Heart left ventricle (tissue), 16 donors: ENCODE measurements around the gene TEK. TPM values are rescaled to one million over a fixed set of nuclear protein-coding genes. Genes with fewer than 3 reads are reported as not detected.

Experiments
- ATAC-seq, 4 donors: fragments of 200-7000 bp; cut with Tn5 transposase; one replicate each; pipeline ENCODE4 v1.9.1; 2020 to 2022; ENCODE audit warnings: moderate library complexity in 4 of 4, mild to moderate bottlenecking in 3 of 4, moderate number of reproducible peaks in 1 of 4
- DNase-seq, 5 donors: peaks; one replicate each; pipeline ENCODE4 v3.0.0-alpha.2; 2020
- H3K27ac ChIP-seq, 12 donors: fragments of 200-600 bp; sonication (generic) in 4 of 12; one replicate each; pipeline versions ENCODE4 v1.5.0 to v1.8.0; 2016 to 2022; ENCODE audit warnings: mild to moderate bottlenecking in 2 of 12
- H3K27me3 ChIP-seq, 9 donors: fragments of 200-600 bp; sonication (generic) in 2 of 9; one replicate each; pipeline versions ENCODE4 v1.5.1 to v1.8.0; 2016 to 2022; ENCODE audit warnings: mild to moderate bottlenecking in 3 of 9
- H3K36me3 ChIP-seq, 9 donors: fragments of 200-600 bp; sonication (generic) in 2 of 9; one replicate each; pipeline versions ENCODE4 v1.5.0 to v1.8.0; 2018 to 2022; ENCODE audit warnings: mild to moderate bottlenecking in 2 of 9
- H3K4me1 ChIP-seq, 12 donors: fragments of 200-600 bp; sonication (generic) in 4 of 12; one replicate each; pipeline versions ENCODE4 v1.5.0 to v1.8.0; 2016 to 2022; ENCODE audit warnings: mild to moderate bottlenecking in 3 of 12
- H3K4me3 ChIP-seq, 12 donors: fragments of 200-600 bp; sonication (generic) in 4 of 12; one replicate each; pipeline versions ENCODE4 v1.5.0 to v1.8.0; 2017 to 2022; ENCODE audit warnings: mild to moderate bottlenecking in 9 of 12, moderate library complexity in 4 of 12
- H3K9me3 ChIP-seq, 12 donors: fragments of 200-600 bp; sonication (generic) in 4 of 12; one replicate each; pipeline versions ENCODE4 v1.5.0 to v1.8.0; 2016 to 2022; ENCODE audit warnings: mild to moderate bottlenecking in 1 of 12
- POLR2A ChIP-seq, 2 donors: fragments of 450-650 bp; IDR thresholded peaks; one replicate each; pipeline ENCODE4 v1.6.1; 2017; ENCODE audit warnings: antibody characterized with exemption in 2 of 2, mild to moderate bottlenecking in 2 of 2, moderate library complexity in 2 of 2
- WGBS, 4 donors: extraction: QIAGEN DNeasy Blood & Tissue Kit in 2 of 4; methylation state at CpG; one replicate each; pipeline versions ENCODE4 v1.1.5 to v1.1.7; 2013 to 2018; 5-methylcytosine and 5-hydroxymethylcytosine counted together
- intact Hi-C, 10 donors: fragments of 100-400 bp; cut with DNase I; formaldehyde crosslinking; loops; one replicate each; pipeline versions ENCODE4 v1.11.1 to v1.14.2; 2022
- polyA plus RNA-seq, 2 donors: library from polyadenylated mRNA; stranded (reverse); fragments of 200-250 nt; gene quantifications; one replicate each; pipeline ENCODE4 v1.2.3, GENCODE V29; 2013
- total RNA-seq, 9 donors: library from RNA; depleted of rRNA in 2 of 9; stranded (reverse); fragments of >200 nt in 2 of 9; fragmentation: NEBNext Ultra II Directional in 3 of 9; extraction: Animal tissue kit (Norgen Biotek cat#: 25700) in 3 of 9; gene quantifications; one replicate each; pipeline versions ENCODE4 v1.1.0 to v1.2.4, GENCODE V29; 2016 to 2023
- TF ChIP-seq, protein P1 (sequence below), 12 donors: fragments of 200-600 bp; sonication (generic) in 4 of 12; IDR thresholded peaks; one replicate each; pipeline versions ENCODE4 v1.5.0 to v1.8.0; 2018 to 2022; ENCODE audit warnings: antibody characterized with exemption in 12 of 12, mild to moderate bottlenecking in 5 of 12
- donor health status: ischemic (EF 13 %, LVEDD 7.1; RV severe dilation, severe dysfunction).
- donor health status: healthy with polysubstance abuse.
- donor health status: DM: no; HTN: yes; CAD: no.
- donor health status: DM: no; HTN: no; CAD: no.
- donor health status: ischemic (EF 25% LVEDD 6.9; RV normal size, moderate dysfunction).
- donor health status: ischemic (EF 25% LVEDD 5.7; RV mildly dilated, moderate dysfunction).
- donor health status: healthy.
- donor health status: DM: yes; HTN: yes; CAD: no.
- donor health status: ischemic (EF 35%, LVEDD 5.7; RV mildly dilated, moderate dysfunction).
- donor health status: nonischemic (EF 11% LVEDD 7.7; RV severe dilation, severe dysfunction).
- donor health status: DM: yes; HTN: yes; CAD: no.
- donor health status: PGD.
- donor health status: ischemic (EF 29% LVEDD 5.4; RV normal size, mild dysfunction).
- donor health status: nonischemic (EF 23%, LVEDD 6.1; RV moderate dilation, normal function).

TEK gene
- total and polyA plus RNA-seq, 11 donors = 6.4 to 36.5 (median 19.0) TPM

GRCh38 chr9:27149651-27150050 lies 40.6 kb downstream of the TEK start:
- H3K27ac ChIP-seq = no peak overlapping the region
- DNase-seq (no peak), ATAC-seq (no peak)
- no peaks in the 10 kb centered on the region for H3K36me3 ChIP-seq
- 63 to 72% (median 70%) methylated on average over 2 of the region's 2 CpGs for WGBS, 4 donors
- intact Hi-C loops = loop anchor here in 1 of 10 donors (10.0 kb wide), 1 partner anchor 55 kb away; no protein-coding TSS in a partner anchor
- no peak for TF ChIP-seq POLR2A (IDR thresholded peaks at IDR 0.05)
- TF ChIP-seq, protein P1, sequence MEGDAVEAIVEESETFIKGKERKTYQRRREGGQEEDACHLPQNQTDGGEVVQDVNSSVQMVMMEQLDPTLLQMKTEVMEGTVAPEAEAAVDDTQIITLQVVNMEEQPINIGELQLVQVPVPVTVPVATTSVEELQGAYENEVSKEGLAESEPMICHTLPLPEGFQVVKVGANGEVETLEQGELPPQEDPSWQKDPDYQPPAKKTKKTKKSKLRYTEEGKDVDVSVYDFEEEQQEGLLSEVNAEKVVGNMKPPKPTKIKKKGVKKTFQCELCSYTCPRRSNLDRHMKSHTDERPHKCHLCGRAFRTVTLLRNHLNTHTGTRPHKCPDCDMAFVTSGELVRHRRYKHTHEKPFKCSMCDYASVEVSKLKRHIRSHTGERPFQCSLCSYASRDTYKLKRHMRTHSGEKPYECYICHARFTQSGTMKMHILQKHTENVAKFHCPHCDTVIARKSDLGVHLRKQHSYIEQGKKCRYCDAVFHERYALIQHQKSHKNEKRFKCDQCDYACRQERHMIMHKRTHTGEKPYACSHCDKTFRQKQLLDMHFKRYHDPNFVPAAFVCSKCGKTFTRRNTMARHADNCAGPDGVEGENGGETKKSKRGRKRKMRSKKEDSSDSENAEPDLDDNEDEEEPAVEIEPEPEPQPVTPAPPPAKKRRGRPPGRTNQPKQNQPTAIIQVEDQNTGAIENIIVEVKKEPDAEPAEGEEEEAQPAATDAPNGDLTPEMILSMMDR (IDR thresholded peaks at IDR 0.05) = no peak
- H3K4me1 ChIP-seq = peaks cover 0 to 38% (median 13%) of the 10 kb centered on the region in 12 donors
- no peak overlapping the region for H3K4me3 ChIP-seq
- H3K9me3 ChIP-seq = no peaks in the 10 kb centered on the region
- no peaks in the 10 kb centered on the region for H3K27me3 ChIP-seq

DNA sequence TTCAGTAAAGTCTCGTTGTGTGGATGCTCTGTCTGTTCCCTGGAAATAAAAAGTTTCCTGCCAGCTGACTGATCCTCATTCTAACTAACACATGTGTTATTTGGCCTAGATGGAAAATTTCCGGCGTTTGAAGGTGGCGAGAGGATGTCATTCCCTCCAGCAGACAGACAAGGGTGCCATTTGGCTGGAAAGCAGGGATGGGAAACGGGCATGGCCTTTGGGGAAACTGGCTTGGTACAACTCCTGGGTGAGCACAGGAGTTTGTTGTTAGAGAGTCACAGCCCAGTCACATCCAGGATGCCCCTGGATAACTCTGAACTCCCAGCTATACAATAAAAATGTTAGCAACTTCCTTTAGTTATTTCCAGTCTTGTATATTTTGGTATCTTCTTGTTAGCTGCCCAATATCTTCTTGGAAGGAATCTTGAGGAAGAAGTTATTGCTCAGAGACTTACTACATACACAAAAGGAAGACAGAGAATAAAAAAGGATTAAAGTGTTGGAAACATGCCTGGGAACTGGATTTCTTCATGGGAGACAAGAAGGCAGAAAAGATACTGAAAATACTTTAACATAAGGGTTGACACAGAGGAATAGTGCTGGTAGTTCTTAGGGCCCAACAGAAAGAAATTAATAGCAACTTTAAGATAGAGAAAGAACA lies 41.9 kb downstream of the TEK start:
- intact Hi-C loops = loop anchor here in 1 of 10 donors (10.0 kb wide), 1 partner anchor 56 kb away; no protein-coding TSS in a partner anchor
- TF ChIP-seq, protein P1 (IDR thresholded peaks at IDR 0.05) = no peak
- Histone ChIP-seq H3K36me3 (no peaks in the 10 kb centered on the region), H3K27me3 (no peaks in the 10 kb centered on the region), H3K4me1 (peaks cover 0 to 41% (median 17%) of the 10 kb centered on the region in 12 donors), H3K27ac (peak overlapping the region in 3 of 12 donors; percentile 15 to 35 (median 30)), H3K9me3 (no peaks in the 10 kb centered on the region), H3K4me3 (no peak overlapping the region)
- 40 to 66% (median 55%) methylated on average over 5 of the region's 5 CpGs for WGBS, 4 donors
- no peak for DNase-seq
- ATAC-seq = no peak

GRCh38 chr9:27151693-27152404 lies 42.8 kb downstream of the TEK start:
- Histone ChIP-seq H3K27ac (peak overlapping the region in 3 of 12 donors; percentile 15 to 35 (median 30)), H3K4me1 (peaks cover 0 to 41% (median 17%) of the 10 kb centered on the region in 12 donors), H3K36me3 (no peaks in the 10 kb centered on the region), H3K27me3 (no peaks in the 10 kb centered on the region), H3K4me3 (no peak overlapping the region), H3K9me3 (no peaks in the 10 kb centered on the region)
- intact Hi-C loops = loop anchor here in 1 of 10 donors (10.0 kb wide), 1 partner anchor 57 kb away; no protein-coding TSS in a partner anchor
- DNase-seq (no peak), ATAC-seq (peak in 1 of 4 donors; percentile 63)
- TF ChIP-seq, protein P1 (IDR thresholded peaks at IDR 0.05) = no peak
- no peak for TF ChIP-seq POLR2A (IDR thresholded peaks at IDR 0.05)
- WGBS, 4 donors = 39 to 56% (median 41%) methylated on average over 8 of the region's 8 CpGs

DNA sequence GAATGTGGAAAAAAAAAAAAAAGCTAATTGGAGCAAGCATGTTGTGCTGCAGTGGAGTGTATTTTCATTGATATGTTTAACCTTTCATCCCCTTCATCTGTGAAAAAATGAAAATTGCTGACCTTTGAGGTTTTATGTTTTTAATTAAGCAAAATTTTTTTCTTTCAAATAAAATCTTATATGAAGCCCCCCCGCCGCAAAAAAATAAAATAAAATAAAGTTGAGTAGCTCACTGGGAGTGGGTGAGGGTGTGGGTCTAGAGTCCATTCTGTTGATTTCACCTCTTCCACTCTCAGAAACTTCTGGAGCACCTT lies 43.3 kb downstream of the TEK start:
- TF ChIP-seq, protein P1 (IDR thresholded peaks at IDR 0.05) = no peak
- TF ChIP-seq POLR2A (IDR thresholded peaks at IDR 0.05) = no peak
- H3K27me3 ChIP-seq = no peaks in the 10 kb centered on the region
- WGBS, 4 donors = 18 to 93% (median 51%) methylated on average over 2 of the region's 2 CpGs
- no peak for ATAC-seq
- intact Hi-C loops = loop anchor here in 1 of 10 donors (10.0 kb wide), 1 partner anchor 58 kb away; no protein-coding TSS in a partner anchor
- DNase-seq = no peak
- peaks cover 0 to 41% (median 17%) of the 10 kb centered on the region in 12 donors for H3K4me1 ChIP-seq
- H3K9me3 ChIP-seq = no peaks in the 10 kb centered on the region
- H3K27ac ChIP-seq = no peak overlapping the region
- H3K36me3 ChIP-seq = no peaks in the 10 kb centered on the region
- no peak overlapping the region for H3K4me3 ChIP-seq
